ENCODE results near the gene PSMD5. TPM values are rescaled to one million over a fixed set of nuclear protein-coding genes. Genes with fewer than 3 reads are reported as not detected.

Gene PSMD5
- total and polyA plus RNA-seq, 2 of the 4 experiments (the other 2 are of a cell fraction): 25.6 to 26.1 TPM

GRCh38 chr9:120777229-120777628, 65.5 kb downstream of the PSMD5 start:
- no peak overlapping the region for H3K14ac ChIP-seq (replicated peaks; ENCODE audit: low read depth, low read length)
- H4K8ac ChIP-seq (ENCODE audit: low read depth in 2 of 2, low read length in 2 of 2): no peak overlapping the region
- H3K4me1 ChIP-seq (ENCODE audit: control insufficient read depth, insufficient read depth, low read length): no peaks in the 10 kb centered on the region
- CTCF ChIA-PET: no interaction called here
- H4K91ac ChIP-seq (ENCODE audit: insufficient read depth, low read depth, low read length): no peak overlapping the region
- no peak overlapping the region for H3K9ac ChIP-seq (ENCODE audit: low read depth, low read length)
- H2BK15ac ChIP-seq (ENCODE audit: low read depth, low read length): no peak overlapping the region
- no peak overlapping the region for H4K5ac ChIP-seq (ENCODE audit: low read depth, low read length)
- no peaks in the 10 kb centered on the region for H3K9me3 ChIP-seq (ENCODE audit: control insufficient read depth, insufficient read depth, low read length)
- in situ Hi-C loops (cut with MboI; ENCODE audit: low sequenced_read_pairs): no loop called here
- peaks cover 16% of the 10 kb centered on the region for H3K36me3 ChIP-seq (ENCODE audit: control insufficient read depth, insufficient read depth, low read length)
- peaks cover 32 to 41% of the 10 kb centered on the region in 2 experiments for H3K79me1 ChIP-seq (ENCODE audit: low read depth in 1 of 2, low read length in 2 of 2)
- H2BK120ac ChIP-seq (ENCODE audit: low read depth, low read length): no peak overlapping the region
- H2BK5ac ChIP-seq (ENCODE audit: low read depth, low read length, poor library complexity, severe bottlenecking): no peak overlapping the region
- POLR2A ChIA-PET (ENCODE audit: unreplicated experiment): interaction anchor here (0.5 kb wide), 1 partner anchor 17 kb away, joined by 6 read pairs; no protein-coding TSS in a partner anchor
- H4K20me1 ChIP-seq (ENCODE audit: insufficient read depth, low read length): no peaks in the 10 kb centered on the region; the same call in 1 of the 2 replicates
- H3K4me2 ChIP-seq (ENCODE audit: low read depth, low read length): no peak overlapping the region
- WGBS, 2 experiments (ENCODE audit: extremely low coverage in 2 of 2, insufficient read length in 1 of 2): 100% methylated on average over 2 of the region's 5 CpGs; no CpG with 5 or more reads in 1 of the 2 experiments
- H3K9me1 ChIP-seq (ENCODE audit: insufficient read depth, low read length): peaks cover 3% of the 10 kb centered on the region
- intact Hi-C loops (cut with micrococcal nuclease): no loop called here
- no peak overlapping the region for H3K23ac ChIP-seq (ENCODE audit: low read depth, low read length)
- no TSS peak for BruUV-seq (replicated peaks)
- DNase-seq (no peak), ATAC-seq (ENCODE audit: low read depth) (no peak)
- H2BK20ac ChIP-seq (ENCODE audit: low read depth, low read length): no peak overlapping the region
- H3K27ac ChIP-seq (ENCODE audit: insufficient read depth, low read length): no peak overlapping the region
- no peak overlapping the region for H3K56ac ChIP-seq (ENCODE audit: extremely low read depth, insufficient read depth, low read length)
- H3K18ac ChIP-seq (ENCODE audit: low read depth, low read length): no peak overlapping the region
- H2AK9ac ChIP-seq (replicated peaks; ENCODE audit: low read depth, low read length, poor library complexity): no peak overlapping the region
- H2AFZ ChIP-seq (replicated peaks; ENCODE audit: low read length, poor library complexity): no peak overlapping the region
- no peak overlapping the region for H3K4ac ChIP-seq (ENCODE audit: low read depth, low read length)
- no peaks in the 10 kb centered on the region for H3K27me3 ChIP-seq (ENCODE audit: control insufficient read depth, insufficient read depth, low read length)
- H3K4me3 ChIP-seq (ENCODE audit: insufficient read depth, low read depth, low read length): no peak overlapping the region
- dilution Hi-C loops (cut with HindIII; ENCODE audit: low sequenced_read_pairs, unreplicated experiment): no loop called here
- H2AK5ac ChIP-seq (ENCODE audit: low read depth, low read length): no peak overlapping the region
- TF ChIP-seq MXI1 (IDR thresholded peaks at IDR 0.05; ENCODE audit: borderline replicate concordance, low read depth, low read length): no peak
- no peak for TF ChIP-seq CHD1 (IDR thresholded peaks at IDR 0.05; ENCODE audit: low read depth, low read length)
- TF ChIP-seq RAD21 (IDR thresholded peaks at IDR 0.05; ENCODE audit: low read length): no peak
- TF ChIP-seq MAFK (IDR thresholded peaks at IDR 0.05; ENCODE audit: low read depth, low read length): no peak
- no peak for TF ChIP-seq FOS (IDR thresholded peaks at IDR 0.05; ENCODE audit: low read depth, low read length)
- no peak for TF ChIP-seq RCOR1 (IDR thresholded peaks at IDR 0.05; ENCODE audit: insufficient replicate concordance, low read length)
- no peak for TF ChIP-seq MAZ (IDR thresholded peaks at IDR 0.05; ENCODE audit: borderline replicate concordance, low read depth, low read length)

Measured in IMR-90 (cell line).